ENCODE data around the gene STK17B.

- no peak for TF ChIP-seq POLR2A (IDR thresholded peaks at IDR 0.05)
- TF ChIP-seq, protein P1, sequence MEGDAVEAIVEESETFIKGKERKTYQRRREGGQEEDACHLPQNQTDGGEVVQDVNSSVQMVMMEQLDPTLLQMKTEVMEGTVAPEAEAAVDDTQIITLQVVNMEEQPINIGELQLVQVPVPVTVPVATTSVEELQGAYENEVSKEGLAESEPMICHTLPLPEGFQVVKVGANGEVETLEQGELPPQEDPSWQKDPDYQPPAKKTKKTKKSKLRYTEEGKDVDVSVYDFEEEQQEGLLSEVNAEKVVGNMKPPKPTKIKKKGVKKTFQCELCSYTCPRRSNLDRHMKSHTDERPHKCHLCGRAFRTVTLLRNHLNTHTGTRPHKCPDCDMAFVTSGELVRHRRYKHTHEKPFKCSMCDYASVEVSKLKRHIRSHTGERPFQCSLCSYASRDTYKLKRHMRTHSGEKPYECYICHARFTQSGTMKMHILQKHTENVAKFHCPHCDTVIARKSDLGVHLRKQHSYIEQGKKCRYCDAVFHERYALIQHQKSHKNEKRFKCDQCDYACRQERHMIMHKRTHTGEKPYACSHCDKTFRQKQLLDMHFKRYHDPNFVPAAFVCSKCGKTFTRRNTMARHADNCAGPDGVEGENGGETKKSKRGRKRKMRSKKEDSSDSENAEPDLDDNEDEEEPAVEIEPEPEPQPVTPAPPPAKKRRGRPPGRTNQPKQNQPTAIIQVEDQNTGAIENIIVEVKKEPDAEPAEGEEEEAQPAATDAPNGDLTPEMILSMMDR (IDR thresholded peaks at IDR 0.05) = no peak
Observed at GRCh38 chr2:196117214-196117705, 54.1 kb downstream of the STK17B start.

Data from uterus (tissue), 2 donors.